ENCODE measurements around the gene ZNF618. TPM values are rescaled to one million over a fixed set of nuclear protein-coding genes. Genes with fewer than 3 reads are reported as not detected.

Gene ZNF618
- total RNA-seq, 1 experiment from 2014 or later = 29.4 TPM

GRCh38 chr9:113882636-113883164, 6.6 kb downstream of the ZNF618 start:
- no peaks in the 10 kb centered on the region for H3K36me3 ChIP-seq (ENCODE audit: insufficient read depth, low read length, poor library complexity, severe bottlenecking)
- peaks cover 34% of the 10 kb centered on the region for H3K4me1 ChIP-seq (ENCODE audit: insufficient read depth, low read length, poor library complexity, severe bottlenecking)
- no TSS peak for BruUV-seq (replicated peaks)
- no peaks in the 10 kb centered on the region for H3K27me3 ChIP-seq (replicated peaks; ENCODE audit: insufficient read depth, low read depth, low read length, poor library complexity)
- H3K4me3 ChIP-seq (ENCODE audit: low read depth, low read length, poor library complexity, severe bottlenecking) = no peak overlapping the region
- ChIA-PET POLR2A (ENCODE audit: low non-redundant PET) (interaction anchor here (0.6 kb wide), 1 partner anchor 21 kb away, joined by 4 read pairs; no protein-coding TSS in a partner anchor), CTCF (no interaction called here)
- intact Hi-C loops (cut with micrococcal nuclease; ENCODE audit: unreplicated experiment) = no loop called here
- no peaks in the 10 kb centered on the region for H3K9me3 ChIP-seq (ENCODE audit: low read depth, low read length, poor library complexity, severe bottlenecking)
- DNase-seq (ENCODE audit: low spot score) = no peak
- TF ChIP-seq, protein P1, sequence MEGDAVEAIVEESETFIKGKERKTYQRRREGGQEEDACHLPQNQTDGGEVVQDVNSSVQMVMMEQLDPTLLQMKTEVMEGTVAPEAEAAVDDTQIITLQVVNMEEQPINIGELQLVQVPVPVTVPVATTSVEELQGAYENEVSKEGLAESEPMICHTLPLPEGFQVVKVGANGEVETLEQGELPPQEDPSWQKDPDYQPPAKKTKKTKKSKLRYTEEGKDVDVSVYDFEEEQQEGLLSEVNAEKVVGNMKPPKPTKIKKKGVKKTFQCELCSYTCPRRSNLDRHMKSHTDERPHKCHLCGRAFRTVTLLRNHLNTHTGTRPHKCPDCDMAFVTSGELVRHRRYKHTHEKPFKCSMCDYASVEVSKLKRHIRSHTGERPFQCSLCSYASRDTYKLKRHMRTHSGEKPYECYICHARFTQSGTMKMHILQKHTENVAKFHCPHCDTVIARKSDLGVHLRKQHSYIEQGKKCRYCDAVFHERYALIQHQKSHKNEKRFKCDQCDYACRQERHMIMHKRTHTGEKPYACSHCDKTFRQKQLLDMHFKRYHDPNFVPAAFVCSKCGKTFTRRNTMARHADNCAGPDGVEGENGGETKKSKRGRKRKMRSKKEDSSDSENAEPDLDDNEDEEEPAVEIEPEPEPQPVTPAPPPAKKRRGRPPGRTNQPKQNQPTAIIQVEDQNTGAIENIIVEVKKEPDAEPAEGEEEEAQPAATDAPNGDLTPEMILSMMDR (conservative IDR thresholded peaks at IDR 0.05; ENCODE audit: low read depth, low read length) = no peak
- no peak for TF ChIP-seq EZH2 (IDR thresholded peaks at IDR 0.05; ENCODE audit: borderline replicate concordance, low read depth, low read length, poor library complexity, severe bottlenecking)
- no peak overlapping the region for H3K27ac ChIP-seq (ENCODE audit: low read depth, low read length, poor library complexity, severe bottlenecking)

DNA sequence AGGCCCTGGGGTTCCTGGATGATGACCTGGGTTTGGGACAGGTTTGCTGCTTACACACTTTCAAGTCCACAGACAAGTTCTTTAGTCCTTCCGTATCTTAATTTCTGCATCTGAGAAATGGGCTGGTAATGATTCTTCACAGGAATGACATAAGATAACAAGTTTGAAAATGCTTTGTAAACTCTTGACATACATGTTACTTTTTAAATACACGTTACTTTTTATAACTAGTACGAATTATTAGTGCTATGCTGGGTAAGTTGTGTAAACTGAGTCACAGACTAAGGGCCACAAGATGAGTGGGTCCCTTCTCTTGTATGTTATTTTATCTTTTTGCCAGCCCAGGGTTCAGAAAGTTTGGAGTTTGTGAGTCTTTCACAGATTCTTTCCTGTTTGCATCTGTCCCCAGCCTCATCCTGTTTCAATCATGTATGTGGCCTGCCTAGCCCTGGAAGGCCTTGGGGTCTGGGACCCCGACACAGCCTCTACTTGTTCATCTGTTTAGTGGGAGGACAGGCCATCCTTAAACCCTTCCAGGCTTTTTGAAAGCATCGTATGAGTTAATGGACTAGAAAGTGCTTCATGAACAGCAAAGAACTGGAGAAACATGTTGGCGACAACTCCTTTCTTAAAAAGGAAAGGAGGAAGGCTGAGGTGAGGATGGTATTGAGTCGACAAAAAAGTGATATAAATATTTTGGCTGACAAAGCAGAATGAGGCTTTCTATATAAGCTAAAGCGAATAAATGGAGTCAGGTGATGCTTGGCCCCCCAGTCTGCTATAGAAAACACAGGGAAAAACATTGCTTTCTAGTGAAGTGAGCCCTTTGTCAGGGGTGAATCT, 9.3 kb downstream of the ZNF618 start:
- Histone ChIP-seq H3K27me3 (replicated peaks; ENCODE audit: insufficient read depth, low read depth, low read length, poor library complexity) (no peaks in the 10 kb centered on the region), H3K4me1 (ENCODE audit: insufficient read depth, low read length, poor library complexity, severe bottlenecking) (peaks cover 20% of the 10 kb centered on the region), H3K9me3 (ENCODE audit: low read depth, low read length, poor library complexity, severe bottlenecking) (peaks cover 8% of the 10 kb centered on the region), H3K4me3 (ENCODE audit: low read depth, low read length, poor library complexity, severe bottlenecking) (no peak overlapping the region), H3K27ac (ENCODE audit: low read depth, low read length, poor library complexity, severe bottlenecking) (no peak overlapping the region), H3K36me3 (ENCODE audit: insufficient read depth, low read length, poor library complexity, severe bottlenecking) (peaks cover under 1% of the 10 kb centered on the region)
- TF ChIP-seq, protein P1 (conservative IDR thresholded peaks at IDR 0.05; ENCODE audit: low read depth, low read length) = no peak
- no peak for TF ChIP-seq EZH2 (IDR thresholded peaks at IDR 0.05; ENCODE audit: borderline replicate concordance, low read depth, low read length, poor library complexity, severe bottlenecking)
- ChIA-PET POLR2A (ENCODE audit: low non-redundant PET) (no interaction called here), CTCF (no interaction called here)
- DNase-seq (ENCODE audit: low spot score) = no peak
- BruUV-seq (replicated peaks) = no TSS peak
- intact Hi-C loops (cut with micrococcal nuclease; ENCODE audit: unreplicated experiment) = no loop called here

- ChIA-PET CTCF (no interaction called here), POLR2A (ENCODE audit: low non-redundant PET) (interaction anchor here (0.6 kb wide), 1 partner anchor 210 kb away, joined by 3 read pairs; no protein-coding TSS in a partner anchor)
- Histone ChIP-seq H3K27me3 (replicated peaks; ENCODE audit: insufficient read depth, low read depth, low read length, poor library complexity) (no peaks in the 10 kb centered on the region), H3K9me3 (ENCODE audit: low read depth, low read length, poor library complexity, severe bottlenecking) (peaks cover 14% of the 10 kb centered on the region), H3K4me1 (ENCODE audit: insufficient read depth, low read length, poor library complexity, severe bottlenecking) (peaks cover 20% of the 10 kb centered on the region), H3K4me3 (ENCODE audit: low read depth, low read length, poor library complexity, severe bottlenecking) (peak overlapping the region; percentile 14), H3K36me3 (ENCODE audit: insufficient read depth, low read length, poor library complexity, severe bottlenecking) (peaks cover 7% of the 10 kb centered on the region), H3K27ac (ENCODE audit: low read depth, low read length, poor library complexity, severe bottlenecking) (no peak overlapping the region)
- TF ChIP-seq, protein P1 (conservative IDR thresholded peaks at IDR 0.05; ENCODE audit: low read depth, low read length) = no peak
- no peak for DNase-seq (ENCODE audit: low spot score)
- no TSS peak for BruUV-seq (replicated peaks)
- intact Hi-C loops (cut with micrococcal nuclease; ENCODE audit: unreplicated experiment) = no loop called here
Measured at GRCh38 chr9:113886026-113886369, 9.9 kb downstream of the ZNF618 start.

Data from A673 (cell line).